Ishikawa (cell line): ENCODE results near the gene VWA7.

Experiments used
- CEBPB ChIP-seq: IDR thresholded peaks from 2 replicates; pipeline ENCODE4 v1.6.1; 2012
- CREB1 ChIP-seq: IDR thresholded peaks from 2 replicates; pipeline ENCODE4 v1.6.1; 2012; ENCODE audit warnings: low read depth
- EGR1 ChIP-seq: IDR thresholded peaks from 2 replicates; pipeline ENCODE4 v1.6.1; 2012
- EP300 ChIP-seq: IDR thresholded peaks from 2 replicates; pipeline ENCODE4 v1.6.1; 2012; ENCODE audit warnings: borderline replicate concordance
- FOXM1 ChIP-seq: IDR thresholded peaks from 2 replicates; pipeline ENCODE4 v1.6.1; 2012; ENCODE audit warnings: low read depth, borderline replicate concordance
- RAD21 ChIP-seq: IDR thresholded peaks from 2 replicates; pipeline ENCODE4 v1.6.1; 2012; ENCODE audit warnings: low read depth
- TAF1 ChIP-seq: IDR thresholded peaks from 2 replicates; pipeline ENCODE4 v1.6.1; 2012; ENCODE audit warnings: low read depth, mild to moderate bottlenecking
- TCF12 ChIP-seq: IDR thresholded peaks from 2 replicates; pipeline ENCODE4 v1.6.1; 2012; ENCODE audit warnings: low read depth
- TEAD4 ChIP-seq: IDR thresholded peaks from 2 replicates; pipeline ENCODE4 v1.6.1; 2012
- USF1 ChIP-seq: IDR thresholded peaks from 2 replicates; pipeline ENCODE4 v1.6.1; 2012
- YY1 ChIP-seq: IDR thresholded peaks from 2 replicates; pipeline ENCODE4 v1.6.1; 2012; ENCODE audit warnings: low read depth
- ZBTB7A ChIP-seq: IDR thresholded peaks from 2 replicates; pipeline ENCODE4 v1.6.1; 2012; ENCODE audit warnings: low read depth
- TF ChIP-seq, protein P1 (sequence below): IDR thresholded peaks from 2 replicates; pipeline ENCODE4 v1.6.1; 2012; ENCODE audit warnings: low read depth, mild to moderate bottlenecking
- TF ChIP-seq, protein P2 (sequence below): IDR thresholded peaks from 2 replicates; pipeline ENCODE4 v1.6.1; 2012

Gene VWA7

DNA sequence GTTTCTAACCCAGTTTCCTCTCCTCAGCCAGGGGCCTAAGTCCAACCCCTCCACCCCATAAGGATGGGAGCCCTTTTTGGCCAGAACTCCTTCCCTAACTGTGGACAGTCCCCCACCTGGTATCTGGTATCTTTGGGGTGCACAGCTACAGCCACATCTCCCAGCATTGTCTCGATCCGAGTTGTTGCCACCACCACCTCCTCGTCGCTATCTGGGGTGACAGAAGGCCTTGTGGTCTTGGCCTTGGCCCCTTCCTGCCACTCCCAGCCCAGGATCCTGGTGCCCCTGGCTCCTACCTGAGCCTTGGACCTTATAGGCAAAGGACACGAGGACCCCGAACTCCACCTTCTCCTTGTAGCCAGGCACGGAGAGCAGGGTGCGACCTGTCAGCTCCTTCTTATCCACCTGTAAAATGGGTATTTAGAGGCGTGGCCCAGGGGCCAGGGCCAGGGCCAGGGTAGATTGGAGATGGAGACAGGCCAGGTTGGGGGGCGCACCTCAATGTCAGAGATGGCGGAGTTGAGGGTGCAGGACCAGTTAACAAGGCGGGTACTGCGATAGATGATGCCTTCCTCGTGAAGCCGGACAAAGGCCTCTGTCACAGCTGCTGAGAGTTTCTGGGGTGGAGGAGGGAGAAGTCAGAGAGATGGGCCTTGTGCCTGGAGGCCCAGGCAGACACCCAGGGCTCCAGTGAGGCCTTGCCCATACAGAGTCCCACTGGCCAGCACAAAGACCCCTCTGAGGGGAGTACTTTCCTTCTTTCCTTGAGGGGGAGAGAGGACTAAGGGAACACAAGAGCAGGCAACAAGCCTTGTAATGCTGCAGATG, 7.2 kb upstream of the VWA7 start:
- TF ChIP-seq, protein P1, sequence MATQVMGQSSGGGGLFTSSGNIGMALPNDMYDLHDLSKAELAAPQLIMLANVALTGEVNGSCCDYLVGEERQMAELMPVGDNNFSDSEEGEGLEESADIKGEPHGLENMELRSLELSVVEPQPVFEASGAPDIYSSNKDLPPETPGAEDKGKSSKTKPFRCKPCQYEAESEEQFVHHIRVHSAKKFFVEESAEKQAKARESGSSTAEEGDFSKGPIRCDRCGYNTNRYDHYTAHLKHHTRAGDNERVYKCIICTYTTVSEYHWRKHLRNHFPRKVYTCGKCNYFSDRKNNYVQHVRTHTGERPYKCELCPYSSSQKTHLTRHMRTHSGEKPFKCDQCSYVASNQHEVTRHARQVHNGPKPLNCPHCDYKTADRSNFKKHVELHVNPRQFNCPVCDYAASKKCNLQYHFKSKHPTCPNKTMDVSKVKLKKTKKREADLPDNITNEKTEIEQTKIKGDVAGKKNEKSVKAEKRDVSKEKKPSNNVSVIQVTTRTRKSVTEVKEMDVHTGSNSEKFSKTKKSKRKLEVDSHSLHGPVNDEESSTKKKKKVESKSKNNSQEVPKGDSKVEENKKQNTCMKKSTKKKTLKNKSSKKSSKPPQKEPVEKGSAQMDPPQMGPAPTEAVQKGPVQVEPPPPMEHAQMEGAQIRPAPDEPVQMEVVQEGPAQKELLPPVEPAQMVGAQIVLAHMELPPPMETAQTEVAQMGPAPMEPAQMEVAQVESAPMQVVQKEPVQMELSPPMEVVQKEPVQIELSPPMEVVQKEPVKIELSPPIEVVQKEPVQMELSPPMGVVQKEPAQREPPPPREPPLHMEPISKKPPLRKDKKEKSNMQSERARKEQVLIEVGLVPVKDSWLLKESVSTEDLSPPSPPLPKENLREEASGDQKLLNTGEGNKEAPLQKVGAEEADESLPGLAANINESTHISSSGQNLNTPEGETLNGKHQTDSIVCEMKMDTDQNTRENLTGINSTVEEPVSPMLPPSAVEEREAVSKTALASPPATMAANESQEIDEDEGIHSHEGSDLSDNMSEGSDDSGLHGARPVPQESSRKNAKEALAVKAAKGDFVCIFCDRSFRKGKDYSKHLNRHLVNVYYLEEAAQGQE: no peak
- TF ChIP-seq CEBPB: no peak
- TF ChIP-seq YY1: no peak
- TF ChIP-seq TAF1: no peak
- TF ChIP-seq, protein P2, sequence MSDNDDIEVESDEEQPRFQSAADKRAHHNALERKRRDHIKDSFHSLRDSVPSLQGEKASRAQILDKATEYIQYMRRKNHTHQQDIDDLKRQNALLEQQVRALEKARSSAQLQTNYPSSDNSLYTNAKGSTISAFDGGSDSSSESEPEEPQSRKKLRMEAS: no peak
- no peak for TF ChIP-seq USF1
- TF ChIP-seq EP300: no peak
- TF ChIP-seq CREB1: no peak
- no peak for TF ChIP-seq EGR1

DNA sequence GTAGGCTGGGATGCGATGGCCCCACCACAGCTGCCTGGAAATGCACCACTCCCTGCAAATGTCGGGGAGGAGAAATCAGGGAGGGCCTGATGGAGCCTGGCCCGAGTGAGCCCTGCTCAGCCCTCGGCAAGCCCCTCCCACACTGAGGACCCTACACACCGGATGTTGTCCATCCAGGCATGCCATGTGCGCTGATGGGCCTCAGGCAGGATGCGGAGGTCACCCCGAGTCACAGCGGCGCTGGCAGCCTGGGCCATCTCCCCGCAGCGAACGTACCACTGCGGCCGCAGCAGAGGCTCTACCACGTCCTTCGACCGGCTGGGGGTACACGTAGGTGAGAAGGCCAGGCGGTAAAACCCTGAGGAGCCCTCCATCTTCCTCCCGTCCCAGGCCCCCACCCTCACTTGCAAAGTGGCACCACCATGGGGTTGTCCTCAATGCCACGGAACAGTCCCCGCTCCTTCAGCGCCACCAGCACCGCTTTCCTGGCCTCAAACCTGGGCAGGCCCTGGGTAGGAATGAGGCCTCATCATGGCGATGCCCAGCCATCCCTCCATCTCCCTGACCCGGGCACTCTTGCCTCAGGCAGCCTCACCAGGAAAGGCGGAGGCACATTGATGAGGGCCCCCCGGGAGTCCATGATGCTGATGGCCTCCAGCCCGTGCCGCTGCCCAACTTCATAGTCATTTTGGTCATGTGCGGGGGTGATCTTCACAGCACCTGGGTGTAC, 5.2 kb upstream of the VWA7 start:
- TF ChIP-seq, protein P1: no peak
- TF ChIP-seq FOXM1 (no peak), YY1 (no peak), EP300 (no peak), CEBPB (no peak), CREB1 (no peak), TEAD4 (no peak), TCF12 (no peak)
- TF ChIP-seq, protein P2: no peak

DNA sequence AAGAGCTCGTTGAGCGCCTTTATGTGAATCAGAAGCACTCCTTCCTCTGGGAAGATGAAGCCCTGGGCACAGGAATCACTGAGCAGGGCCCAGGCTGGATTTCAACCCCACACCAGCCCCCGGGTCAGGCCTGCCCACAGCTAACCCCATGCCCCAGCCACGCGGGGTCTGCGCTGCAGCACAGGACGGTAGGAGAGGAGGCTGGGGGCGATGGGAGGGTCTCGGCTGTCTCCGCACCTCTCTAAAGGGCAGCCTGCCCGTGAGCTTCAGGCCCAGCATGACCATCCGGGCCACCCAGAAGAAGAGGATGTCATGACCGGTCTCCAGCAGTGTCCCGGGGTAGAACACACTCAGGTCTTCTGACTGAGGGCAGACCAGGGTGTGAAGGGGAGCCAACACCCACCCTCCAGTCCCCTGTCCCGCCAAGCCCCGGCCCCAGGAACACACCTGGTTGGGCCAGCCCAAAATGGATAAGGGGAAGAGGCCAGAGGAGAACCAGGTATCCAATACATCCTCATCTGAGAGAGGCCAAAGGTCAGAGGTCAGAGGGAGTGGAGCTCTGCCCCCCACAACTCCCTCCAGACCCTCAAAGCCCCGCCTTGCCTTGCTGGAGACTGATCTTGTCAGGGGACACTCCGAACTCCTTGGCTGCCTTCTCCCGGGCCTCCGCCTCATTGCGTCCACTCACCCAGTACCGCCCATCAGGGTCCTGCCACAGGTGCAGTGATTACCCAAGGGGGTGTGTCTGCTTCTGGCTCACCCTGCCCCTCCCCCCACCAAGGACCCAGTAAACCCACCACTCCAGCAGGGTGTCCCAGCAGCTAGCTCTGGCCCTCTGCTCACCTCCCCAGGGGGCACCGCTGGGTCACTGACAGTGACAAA, 4.4 kb upstream of the VWA7 start:
- TF ChIP-seq TCF12: no peak
- no peak for TF ChIP-seq CEBPB
- no peak for TF ChIP-seq TEAD4
- TF ChIP-seq EP300: no peak
- no peak for TF ChIP-seq FOXM1
- no peak for TF ChIP-seq USF1
- TF ChIP-seq, protein P2: no peak
- TF ChIP-seq, protein P1: no peak
- no peak for TF ChIP-seq ZBTB7A
- no peak for TF ChIP-seq RAD21
- no peak for TF ChIP-seq EGR1
- no peak for TF ChIP-seq TAF1
- TF ChIP-seq YY1: no peak
